SKM-1 (cell line): ENCODE data around the gene MRPL53.
"Not testable (repeated sequence)": the region's sequence is repeated elsewhere in the genome, so short reads cannot be mapped to it uniquely, and the experiment has no call there.

Experiments
- DNase-seq: peaks from one replicate; lab custom pipeline; 2025; ENCODE audit not compliant: unreplicated experiment; lab: John Stamatoyannopoulos, UW

The MRPL53 gene

GRCh38 chr2:74502720-74503505, 30.4 kb upstream of the MRPL53 start:
- DNase-seq: no peak

- no peak for DNase-seq
Observed at GRCh38 chr2:74502147-74502719, 29.8 kb upstream of the MRPL53 start.

- DNase-seq: no peak
Observed at GRCh38 chr2:74501335-74502071, 29.0 kb upstream of the MRPL53 start.

GRCh38 chr2:74500578-74500946, 28.1 kb upstream of the MRPL53 start:
- no peak for DNase-seq

- no peak for DNase-seq
Observed at GRCh38 chr2:74499940-74500577, 27.6 kb upstream of the MRPL53 start.

GRCh38 chr2:74499267-74499939, 26.9 kb upstream of the MRPL53 start, which contains the start of gene LBX2:
Gene LBX2 (minus strand): TSS chr2:74499603. CDS start chr2:74499537, 66 bp downstream.
- no peak for DNase-seq

GRCh38 chr2:74498500-74499266, 26.2 kb upstream of the MRPL53 start:
- DNase-seq: no peak

GRCh38 chr2:74497777-74498499, 25.5 kb upstream of the MRPL53 start:
- no peak for DNase-seq

GRCh38 chr2:74496997-74497776, 24.7 kb upstream of the MRPL53 start:
- no peak for DNase-seq

GRCh38 chr2:74495440-74495839, 23.0 kb upstream of the MRPL53 start:
- no peak for DNase-seq

GRCh38 chr2:74493546-74493945, 21.1 kb upstream of the MRPL53 start:
- no peak for DNase-seq

GRCh38 chr2:74491648-74492544, 19.4 kb upstream of the MRPL53 start:
- no peak for DNase-seq

- DNase-seq: no peak
Observed at GRCh38 chr2:74489906-74490305, 17.4 kb upstream of the MRPL53 start.

- DNase-seq: no peak
Observed at GRCh38 chr2:74488643-74489481, 16.4 kb upstream of the MRPL53 start.

- DNase-seq: no peak
Observed at GRCh38 chr2:74486141-74486540, 13.7 kb upstream of the MRPL53 start.

- DNase-seq: not testable (repeated sequence)
Observed at GRCh38 chr2:74483675-74484164, 11.2 kb upstream of the MRPL53 start.
